ENCODE measurements around the gene KPNA1.

Gene KPNA1

GRCh38 chr3:122548076-122548475, 33.3 kb upstream of the KPNA1 start:
- H3K4me3 Mint-ChIP-seq, result no peak overlapping the region
- peaks cover 3% of the 10 kb centered on the region for H3K36me3 Mint-ChIP-seq (ENCODE audit: low read depth)
- no peaks in the 10 kb centered on the region for H3K4me1 Mint-ChIP-seq
- no peak overlapping the region for H3K27ac Mint-ChIP-seq
- no peaks in the 10 kb centered on the region for H3K9me3 Mint-ChIP-seq
- no peaks in the 10 kb centered on the region for H3K27me3 Mint-ChIP-seq (ENCODE audit: low read depth)
- no peak for TF ChIP-seq CTCF (IDR thresholded peaks at IDR 0.05; ENCODE audit: unreplicated experiment in 3 of 3)

GRCh38 chr3:122546151-122546550, 31.4 kb upstream of the KPNA1 start:
- no peak for TF ChIP-seq CTCF (IDR thresholded peaks at IDR 0.05; ENCODE audit: unreplicated experiment in 3 of 3)
- no peaks in the 10 kb centered on the region for H3K27me3 Mint-ChIP-seq (ENCODE audit: low read depth)
- H3K9me3 Mint-ChIP-seq, result no peaks in the 10 kb centered on the region
- no peak overlapping the region for H3K27ac Mint-ChIP-seq
- H3K4me1 Mint-ChIP-seq, result no peaks in the 10 kb centered on the region
- H3K36me3 Mint-ChIP-seq (ENCODE audit: low read depth), result peaks cover 3% of the 10 kb centered on the region
- H3K4me3 Mint-ChIP-seq, result no peak overlapping the region

GRCh38 chr3:122538956-122539490, 24.3 kb upstream of the KPNA1 start:
- H3K9me3 Mint-ChIP-seq, result no peaks in the 10 kb centered on the region
- TF ChIP-seq CTCF (IDR thresholded peaks at IDR 0.05; ENCODE audit: unreplicated experiment in 3 of 3), result no peak
- H3K4me3 Mint-ChIP-seq, result no peak overlapping the region
- H3K27me3 Mint-ChIP-seq (ENCODE audit: low read depth), result no peaks in the 10 kb centered on the region
- peaks cover 4% of the 10 kb centered on the region for H3K36me3 Mint-ChIP-seq (ENCODE audit: low read depth)
- H3K4me1 Mint-ChIP-seq, result no peaks in the 10 kb centered on the region
- no peak overlapping the region for H3K27ac Mint-ChIP-seq

DNA sequence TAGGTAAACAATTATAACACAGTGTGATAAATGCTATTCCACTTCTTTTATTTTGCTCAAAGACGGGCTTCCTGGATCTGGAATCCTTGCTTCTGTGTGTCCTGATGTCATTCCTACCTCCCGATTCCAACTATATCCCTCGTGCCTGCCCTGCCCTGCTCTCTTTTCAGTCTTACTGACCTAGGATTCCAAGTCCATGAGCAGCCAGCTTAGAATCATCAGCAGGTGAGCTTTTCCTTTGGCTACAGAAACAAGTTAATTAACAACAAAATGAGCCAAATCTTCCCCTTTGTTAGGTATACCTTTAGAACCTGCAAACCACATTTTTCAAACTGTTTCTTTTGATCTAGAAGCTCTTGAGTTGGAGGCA, 21.9 kb upstream of the KPNA1 start:
- no peak for TF ChIP-seq CTCF (IDR thresholded peaks at IDR 0.05; ENCODE audit: unreplicated experiment in 3 of 3)
- no peaks in the 10 kb centered on the region for H3K27me3 Mint-ChIP-seq (ENCODE audit: low read depth)
- H3K36me3 Mint-ChIP-seq (ENCODE audit: low read depth), result peaks cover 11% of the 10 kb centered on the region
- no peaks in the 10 kb centered on the region for H3K9me3 Mint-ChIP-seq
- H3K4me1 Mint-ChIP-seq, result no peaks in the 10 kb centered on the region
- H3K27ac Mint-ChIP-seq, result no peak overlapping the region
- no peak overlapping the region for H3K4me3 Mint-ChIP-seq

DNA sequence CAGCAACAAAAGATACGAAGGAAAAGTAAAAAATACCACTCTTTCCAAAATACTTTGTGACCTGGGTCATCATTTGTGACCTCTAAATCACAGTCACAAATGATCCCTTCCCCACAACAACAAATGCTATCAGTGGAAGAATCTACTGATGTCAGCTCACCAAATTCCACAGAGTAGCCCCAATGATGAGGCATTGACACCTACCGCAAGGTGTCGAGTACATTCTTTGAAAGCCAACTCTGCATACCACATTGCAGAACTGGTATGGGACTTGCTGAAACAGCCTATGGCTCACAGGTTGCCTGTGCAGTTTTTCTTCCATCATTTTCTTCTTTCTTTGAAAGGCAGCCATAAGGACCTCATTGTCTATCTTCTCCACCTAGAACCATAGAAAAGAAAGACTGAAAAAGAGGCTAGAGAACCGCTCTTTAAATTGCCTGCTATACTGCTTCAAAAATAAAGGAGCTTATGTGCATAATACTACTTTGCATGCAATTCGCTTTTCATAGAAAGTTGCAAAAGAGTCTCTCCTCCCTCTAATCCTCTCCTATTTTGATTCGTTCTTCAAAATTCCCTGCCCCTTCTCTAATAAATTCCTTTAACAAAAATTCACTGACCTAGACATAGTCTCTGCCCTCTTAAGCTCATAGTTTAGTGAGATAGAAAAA, 21.4 kb upstream of the KPNA1 start:
- TF ChIP-seq CTCF (IDR thresholded peaks at IDR 0.05; ENCODE audit: unreplicated experiment in 3 of 3), result no peak
- no peaks in the 10 kb centered on the region for H3K27me3 Mint-ChIP-seq (ENCODE audit: low read depth)
- no peaks in the 10 kb centered on the region for H3K4me1 Mint-ChIP-seq
- H3K27ac Mint-ChIP-seq, result no peak overlapping the region
- H3K9me3 Mint-ChIP-seq, result no peaks in the 10 kb centered on the region
- H3K4me3 Mint-ChIP-seq, result no peak overlapping the region
- peaks cover 11% of the 10 kb centered on the region for H3K36me3 Mint-ChIP-seq (ENCODE audit: low read depth)

DNA sequence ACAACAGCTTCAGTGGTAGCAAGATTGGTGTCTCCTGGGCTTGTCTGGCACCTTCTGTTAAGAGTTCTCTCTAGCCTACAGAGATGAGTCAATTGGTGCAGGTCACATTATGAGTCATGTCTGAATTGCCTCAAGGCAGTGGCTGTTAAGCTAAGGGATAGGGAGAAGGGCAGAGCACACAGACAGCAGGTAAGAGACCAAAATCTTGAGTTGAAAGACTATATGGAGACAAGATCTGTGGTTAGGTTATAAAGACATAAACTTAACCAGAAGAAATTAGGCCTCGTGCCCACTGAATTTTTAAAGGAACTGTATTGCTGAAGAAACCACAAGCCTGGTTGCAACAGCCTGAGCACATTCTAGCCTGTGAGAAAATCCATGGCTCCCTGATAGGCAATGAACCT, 19.2 kb upstream of the KPNA1 start:
- no peaks in the 10 kb centered on the region for H3K4me1 Mint-ChIP-seq
- H3K36me3 Mint-ChIP-seq (ENCODE audit: low read depth), result peaks cover 11% of the 10 kb centered on the region
- no peaks in the 10 kb centered on the region for H3K9me3 Mint-ChIP-seq
- H3K27ac Mint-ChIP-seq, result no peak overlapping the region
- no peak for TF ChIP-seq CTCF (IDR thresholded peaks at IDR 0.05; ENCODE audit: unreplicated experiment in 3 of 3)
- H3K27me3 Mint-ChIP-seq (ENCODE audit: low read depth), result no peaks in the 10 kb centered on the region
- H3K4me3 Mint-ChIP-seq, result no peak overlapping the region

Data from nephron (organoid).